ENCODE data around the gene FAM174C.

FAM174C gene

DNA sequence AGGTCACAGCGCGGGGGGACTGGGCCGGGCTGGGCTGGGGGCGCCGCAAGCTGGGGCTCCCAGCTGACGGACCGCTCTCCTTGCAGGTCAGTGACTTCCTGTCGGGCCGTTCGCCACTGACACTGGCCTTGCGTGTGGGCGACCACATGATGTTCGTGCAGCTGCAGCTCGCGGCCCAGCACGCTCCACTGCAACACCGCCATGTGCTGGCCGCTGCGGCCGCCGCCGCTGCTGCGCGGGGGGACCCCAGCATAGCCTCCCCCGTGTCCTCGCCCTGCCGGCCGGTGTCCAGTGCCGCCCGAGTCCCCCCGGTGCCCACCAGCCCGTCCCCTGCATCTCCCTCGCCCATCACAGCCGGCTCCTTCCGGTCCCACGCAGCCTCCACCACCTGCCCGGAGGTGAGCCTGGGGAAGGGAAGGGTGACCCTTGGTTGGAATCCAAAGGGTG lies 21.2 kb upstream of the FAM174C start:
- Histone ChIP-seq H3K36me3 (ENCODE audit: control insufficient read depth, insufficient read depth, low read length, severe bottlenecking) (peaks cover 54% of the 10 kb centered on the region), H3K4me1 (ENCODE audit: control insufficient read depth, insufficient read depth, low read length) (peaks cover 48% of the 10 kb centered on the region), H3K4me3 (ENCODE audit: low read length) (peak overlapping the region; percentile 79), H3K27me3 (replicated peaks; ENCODE audit: control insufficient read depth, insufficient read depth, low read length) (no peaks in the 10 kb centered on the region), H3K9me3 (ENCODE audit: control insufficient read depth, low read length) (no peaks in the 10 kb centered on the region), H3K9ac (ENCODE audit: low read length) (peak overlapping the region; percentile 97)
- no peak for DNase-seq (ENCODE audit: low read depth)

DNA sequence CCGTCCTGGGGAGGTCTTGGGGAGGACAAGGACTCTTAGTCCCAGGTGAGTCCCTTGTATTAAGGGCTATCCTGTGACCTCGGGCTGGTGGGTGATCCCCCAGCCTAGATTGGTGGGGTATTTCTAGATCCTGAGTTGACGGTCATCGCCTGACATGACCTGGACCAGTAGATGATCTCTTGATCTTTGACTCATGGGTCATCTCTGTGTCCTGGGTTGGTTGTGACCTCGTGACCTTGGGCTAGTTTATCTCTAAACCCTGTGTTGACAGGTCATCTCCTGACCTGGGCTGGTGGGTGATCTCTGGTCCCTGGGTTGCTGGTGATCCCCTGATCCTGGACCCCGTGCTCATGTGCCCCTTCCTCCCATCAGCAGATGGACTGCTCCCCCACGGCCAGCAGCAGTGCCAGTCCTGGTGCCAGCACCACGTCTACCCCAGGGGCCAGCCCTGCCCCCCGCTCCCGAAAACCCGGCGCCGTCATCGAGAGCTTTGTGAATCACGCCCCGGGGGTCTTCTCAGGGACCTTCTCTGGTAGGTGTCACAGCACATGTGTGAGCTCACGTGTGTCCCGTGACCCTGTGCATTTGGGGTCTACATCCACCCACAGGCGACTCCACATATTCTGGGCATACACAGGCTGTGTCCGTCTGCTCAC lies 20.7 kb upstream of the FAM174C start:
- Histone ChIP-seq H3K36me3 (ENCODE audit: control insufficient read depth, insufficient read depth, low read length, severe bottlenecking) (peaks cover 54% of the 10 kb centered on the region), H3K4me3 (ENCODE audit: low read length) (peak overlapping the region; percentile 79), H3K4me1 (ENCODE audit: control insufficient read depth, insufficient read depth, low read length) (peaks cover 52% of the 10 kb centered on the region), H3K9me3 (ENCODE audit: control insufficient read depth, low read length) (no peaks in the 10 kb centered on the region), H3K9ac (ENCODE audit: low read length) (peak overlapping the region; percentile 97), H3K27me3 (replicated peaks; ENCODE audit: control insufficient read depth, insufficient read depth, low read length) (no peaks in the 10 kb centered on the region)
- DNase-seq (ENCODE audit: low read depth) = no peak

DNA sequence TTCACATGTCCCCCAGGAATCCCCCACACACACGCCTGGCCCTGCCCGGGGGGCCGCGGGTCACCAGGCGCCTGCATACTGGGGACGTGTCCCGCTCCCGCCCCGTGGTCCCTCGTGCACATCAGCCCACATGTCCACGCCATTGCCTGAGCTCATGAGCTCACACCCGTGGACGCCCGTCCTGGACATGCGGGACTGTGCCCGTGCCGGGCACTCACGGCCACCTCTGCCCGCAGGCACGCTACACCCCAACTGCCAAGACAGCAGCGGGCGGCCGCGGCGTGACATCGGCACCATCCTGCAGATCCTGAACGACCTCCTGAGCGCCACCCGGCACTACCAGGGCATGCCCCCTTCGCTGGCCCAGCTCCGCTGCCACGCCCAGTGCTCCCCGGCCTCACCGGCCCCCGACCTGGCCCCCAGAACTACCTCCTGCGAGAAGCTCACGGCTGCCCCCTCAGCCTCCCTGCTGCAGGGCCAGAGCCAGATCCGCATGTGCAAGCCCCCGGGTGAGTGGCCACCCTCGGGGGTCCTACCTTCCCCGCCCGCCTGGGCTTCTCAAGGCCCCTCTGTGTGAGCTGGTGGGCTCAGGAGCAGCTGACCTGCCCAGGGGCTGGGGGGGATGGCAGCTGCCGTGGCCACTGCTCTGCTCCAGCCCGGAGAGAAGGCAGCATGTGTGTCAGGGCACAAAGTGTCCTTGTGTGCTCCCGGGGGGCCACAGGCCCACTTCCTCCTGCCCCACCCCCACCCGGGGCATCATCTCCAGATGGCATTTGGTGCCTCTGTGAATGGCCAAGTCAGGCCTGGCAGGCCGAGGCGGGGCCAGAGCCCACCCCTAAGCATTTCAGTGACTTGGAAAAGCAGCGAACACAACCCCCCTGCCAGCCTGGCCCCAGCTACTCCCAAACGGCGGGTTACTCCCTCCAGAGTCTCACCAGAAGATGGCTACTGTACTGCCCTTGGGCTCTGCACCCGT lies 19.9 kb upstream of the FAM174C start:
- Histone ChIP-seq H3K9ac (ENCODE audit: low read length) (peak overlapping the region; percentile 97), H3K4me3 (ENCODE audit: low read length) (no peak overlapping the region), H3K36me3 (ENCODE audit: control insufficient read depth, insufficient read depth, low read length, severe bottlenecking) (peaks cover 54% of the 10 kb centered on the region), H3K27me3 (replicated peaks; ENCODE audit: control insufficient read depth, insufficient read depth, low read length) (no peaks in the 10 kb centered on the region), H3K9me3 (ENCODE audit: control insufficient read depth, low read length) (no peaks in the 10 kb centered on the region), H3K4me1 (ENCODE audit: control insufficient read depth, insufficient read depth, low read length) (peaks cover 55% of the 10 kb centered on the region)
- DNase-seq (ENCODE audit: low read depth) = no peak

DNA sequence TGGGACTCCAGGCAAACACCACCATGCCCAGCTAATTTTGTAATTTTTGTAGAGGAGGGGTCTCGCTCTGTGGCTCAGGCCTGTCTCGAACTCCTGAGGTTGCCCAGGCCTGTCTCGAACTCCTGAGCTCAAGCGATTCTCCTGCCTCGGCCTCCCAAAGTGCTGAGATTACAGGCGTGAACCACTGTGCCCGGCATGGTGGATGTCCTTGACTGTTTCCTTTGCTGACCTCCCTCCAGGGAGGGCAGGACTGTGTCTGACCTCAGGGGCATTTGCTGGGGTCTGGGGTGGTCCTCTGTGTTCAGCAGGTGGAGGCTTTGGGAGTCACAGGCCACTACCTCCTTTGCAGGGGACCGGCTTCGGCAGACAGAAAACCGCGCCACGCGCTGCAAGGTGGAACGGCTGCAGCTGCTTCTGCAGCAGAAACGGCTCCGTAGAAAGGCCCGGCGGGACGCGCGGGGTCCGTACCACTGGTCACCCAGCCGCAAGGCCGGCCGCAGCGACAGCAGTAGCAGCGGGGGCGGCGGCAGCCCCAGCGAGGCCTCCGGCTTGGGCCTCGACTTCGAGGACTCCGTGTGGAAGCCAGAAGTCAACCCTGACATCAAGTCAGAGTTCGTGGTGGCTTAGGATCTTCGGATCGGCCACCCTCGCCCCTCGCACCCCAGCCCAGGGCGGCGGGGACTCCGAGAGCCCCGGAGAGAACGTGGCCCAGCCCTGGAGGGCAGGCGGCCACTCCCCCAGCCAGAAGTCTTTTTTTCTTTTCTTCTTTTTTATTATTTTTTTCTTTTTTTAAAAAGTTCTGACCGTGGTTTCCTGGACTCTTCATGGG lies 18.5 kb upstream of the FAM174C start:
- peak; percentile 0 for DNase-seq (ENCODE audit: low read depth)
- peaks cover 63% of the 10 kb centered on the region for H3K4me1 ChIP-seq (ENCODE audit: control insufficient read depth, insufficient read depth, low read length)
- peak overlapping the region; percentile 68 for H3K9ac ChIP-seq (ENCODE audit: low read length)
- H3K9me3 ChIP-seq (ENCODE audit: control insufficient read depth, low read length) = no peaks in the 10 kb centered on the region
- H3K36me3 ChIP-seq (ENCODE audit: control insufficient read depth, insufficient read depth, low read length, severe bottlenecking) = peaks cover 48% of the 10 kb centered on the region
- no peak overlapping the region for H3K4me3 ChIP-seq (ENCODE audit: low read length)
- no peaks in the 10 kb centered on the region for H3K27me3 ChIP-seq (replicated peaks; ENCODE audit: control insufficient read depth, insufficient read depth, low read length)

DNA sequence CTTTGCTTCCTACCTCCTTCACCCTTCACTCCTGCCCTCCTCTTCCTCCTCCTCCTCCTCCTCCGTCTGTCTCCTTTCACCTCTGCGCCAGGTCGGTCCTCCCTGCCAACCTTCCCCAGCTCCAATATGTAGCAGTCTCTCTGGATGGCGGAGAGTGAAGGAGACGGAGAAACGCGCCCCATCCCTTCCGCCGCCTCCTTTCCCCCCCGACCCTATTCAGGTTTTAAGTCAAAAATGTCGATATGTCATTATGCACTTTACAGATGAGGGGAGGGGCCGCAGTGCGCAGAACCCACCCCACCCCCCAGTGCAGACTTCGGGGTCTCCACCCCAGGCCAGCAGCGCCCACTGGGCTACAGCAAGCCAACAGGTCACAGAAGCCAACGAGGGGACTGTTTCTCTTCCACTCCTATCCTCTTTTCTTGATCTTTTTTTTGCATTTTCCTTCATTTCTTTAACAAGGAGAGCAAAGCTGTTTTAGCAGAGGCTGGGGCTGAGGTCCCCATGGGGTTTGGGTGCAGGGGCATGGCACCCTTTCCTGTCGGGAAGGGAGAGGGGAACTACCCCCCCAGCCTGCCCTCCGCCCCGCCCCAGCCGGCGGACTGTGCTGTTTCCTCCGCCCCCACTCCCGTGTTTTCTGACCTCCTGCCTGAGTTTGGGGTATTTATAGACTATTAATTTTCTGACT lies 17.7 kb upstream of the FAM174C start:
- Histone ChIP-seq H3K4me1 (ENCODE audit: control insufficient read depth, insufficient read depth, low read length) (peaks cover 71% of the 10 kb centered on the region), H3K27me3 (replicated peaks; ENCODE audit: control insufficient read depth, insufficient read depth, low read length) (no peaks in the 10 kb centered on the region), H3K9ac (ENCODE audit: low read length) (peak overlapping the region; percentile 55), H3K36me3 (ENCODE audit: control insufficient read depth, insufficient read depth, low read length, severe bottlenecking) (peaks cover 48% of the 10 kb centered on the region), H3K4me3 (ENCODE audit: low read length) (no peak overlapping the region), H3K9me3 (ENCODE audit: control insufficient read depth, low read length) (no peaks in the 10 kb centered on the region)
- no peak for DNase-seq (ENCODE audit: low read depth)

- H3K9me3 ChIP-seq (ENCODE audit: control insufficient read depth, low read length) = no peaks in the 10 kb centered on the region
- H3K27me3 ChIP-seq (replicated peaks; ENCODE audit: control insufficient read depth, insufficient read depth, low read length) = no peaks in the 10 kb centered on the region
- no peak for DNase-seq (ENCODE audit: low read depth)
- peaks cover 48% of the 10 kb centered on the region for H3K36me3 ChIP-seq (ENCODE audit: control insufficient read depth, insufficient read depth, low read length, severe bottlenecking)
- H3K4me3 ChIP-seq (ENCODE audit: low read length) = no peak overlapping the region
- peaks cover 73% of the 10 kb centered on the region for H3K4me1 ChIP-seq (ENCODE audit: control insufficient read depth, insufficient read depth, low read length)
- H3K9ac ChIP-seq (ENCODE audit: low read length) = peak overlapping the region; percentile 55
These were observed 17.2 kb upstream of the FAM174C start for GRCh38 chr19:1258163-1258492.

GRCh38 chr19:1258707-1259205 lies 16.6 kb upstream of the FAM174C start:
- Histone ChIP-seq H3K4me3 (ENCODE audit: low read length) (peak overlapping the region; percentile 15), H3K36me3 (ENCODE audit: control insufficient read depth, insufficient read depth, low read length, severe bottlenecking) (peaks cover 48% of the 10 kb centered on the region), H3K9ac (ENCODE audit: low read length) (peak overlapping the region; percentile 55), H3K4me1 (ENCODE audit: control insufficient read depth, insufficient read depth, low read length) (peaks cover 68% of the 10 kb centered on the region), H3K27me3 (replicated peaks; ENCODE audit: control insufficient read depth, insufficient read depth, low read length) (no peaks in the 10 kb centered on the region), H3K9me3 (ENCODE audit: control insufficient read depth, low read length) (no peaks in the 10 kb centered on the region)
- DNase-seq (ENCODE audit: low read depth) = no peak

- H3K27me3 ChIP-seq (replicated peaks; ENCODE audit: control insufficient read depth, insufficient read depth, low read length) = no peaks in the 10 kb centered on the region
- peak overlapping the region; percentile 55 for H3K9ac ChIP-seq (ENCODE audit: low read length)
- H3K9me3 ChIP-seq (ENCODE audit: control insufficient read depth, low read length) = no peaks in the 10 kb centered on the region
- H3K4me1 ChIP-seq (ENCODE audit: control insufficient read depth, insufficient read depth, low read length) = peaks cover 62% of the 10 kb centered on the region
- H3K36me3 ChIP-seq (ENCODE audit: control insufficient read depth, insufficient read depth, low read length, severe bottlenecking) = peaks cover 42% of the 10 kb centered on the region
- peak overlapping the region; percentile 15 for H3K4me3 ChIP-seq (ENCODE audit: low read length)
- DNase-seq (ENCODE audit: low read depth) = peak; percentile 52
These were observed 16.0 kb upstream of the FAM174C start for GRCh38 chr19:1259206-1259875.

DNA sequence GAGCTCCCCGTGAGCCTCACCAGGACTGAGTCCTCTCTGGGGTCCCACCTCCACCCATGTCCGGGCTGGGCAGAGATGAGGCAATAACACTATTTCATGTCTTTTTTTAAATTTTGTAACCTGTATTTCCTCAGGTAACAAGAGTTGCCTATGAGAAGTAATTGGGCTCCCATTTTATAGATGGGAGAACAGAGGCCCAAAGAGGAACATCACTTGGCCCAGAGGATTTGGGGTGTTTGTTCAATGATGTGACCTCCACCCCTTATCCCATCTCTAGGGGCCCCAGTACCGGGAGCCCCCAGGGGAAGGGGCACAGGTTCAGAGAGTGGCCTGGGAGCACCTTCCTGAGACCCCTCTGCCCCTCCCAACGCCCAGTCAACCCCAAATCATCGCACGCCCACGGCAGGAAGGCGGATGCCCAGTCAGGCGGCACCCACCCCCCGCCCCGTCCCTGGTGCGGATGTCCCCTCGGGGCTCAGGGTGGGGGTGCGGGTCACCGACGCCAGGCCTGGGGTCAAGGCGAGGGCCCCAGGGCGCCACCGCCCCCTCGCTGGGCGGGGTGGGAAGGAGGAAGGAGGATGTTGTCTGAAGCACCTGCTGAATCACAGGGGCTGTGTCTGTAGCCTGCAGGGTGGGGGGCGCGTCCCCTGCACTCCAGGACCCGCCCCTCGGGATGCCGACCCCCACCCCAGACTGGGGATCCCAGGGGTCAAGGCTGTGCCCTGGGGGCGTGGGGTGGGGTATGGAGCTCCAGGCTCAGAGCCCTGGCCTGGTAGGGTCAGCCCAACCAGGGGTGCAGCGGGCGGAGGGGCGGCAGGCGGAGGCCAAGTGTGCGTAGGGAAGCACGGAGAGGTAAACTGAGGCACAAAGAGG lies 15.2 kb upstream of the FAM174C start:
- DNase-seq (ENCODE audit: low read depth) = no peak

More for the DNA sequence above, 15.2 kb upstream of the FAM174C start:
- Histone ChIP-seq H3K9ac (ENCODE audit: low read length) (peak overlapping the region; percentile 55), H3K9me3 (ENCODE audit: control insufficient read depth, low read length) (no peaks in the 10 kb centered on the region), H3K27me3 (replicated peaks; ENCODE audit: control insufficient read depth, insufficient read depth, low read length) (no peaks in the 10 kb centered on the region), H3K4me1 (ENCODE audit: control insufficient read depth, insufficient read depth, low read length) (peaks cover 58% of the 10 kb centered on the region), H3K4me3 (ENCODE audit: low read length) (no peak overlapping the region), H3K36me3 (ENCODE audit: control insufficient read depth, insufficient read depth, low read length, severe bottlenecking) (peaks cover 34% of the 10 kb centered on the region)

All from adipocyte (in vitro differentiated cells).